Muscle of leg (tissue), 11 donors: ENCODE results near the gene TOP1. TPM values are rescaled to one million over a fixed set of nuclear protein-coding genes. Genes with fewer than 3 reads are reported as not detected.

Experiments used
- DNase-seq: peaks from one replicate; pipeline ENCODE4 v3.0.0; 2013
- H3K27ac ChIP-seq: one replicate; pipeline ENCODE4 v1.5.1; 2013; ENCODE audit warnings: mild to moderate bottlenecking, low read length, control low read depth
- H3K27me3 ChIP-seq: one replicate; pipeline ENCODE4 v1.6.1; 2013; ENCODE audit warnings: low read length; ENCODE audit not compliant: control insufficient read depth, insufficient read depth
- H3K36me3 ChIP-seq: one replicate; pipeline ENCODE4 v1.6.1; 2013; ENCODE audit warnings: low read length; ENCODE audit not compliant: control insufficient read depth, insufficient read depth
- H3K4me1 ChIP-seq: one replicate; pipeline ENCODE4 v1.6.1; 2013; ENCODE audit warnings: low read length; ENCODE audit not compliant: control insufficient read depth, insufficient read depth
- H3K4me3 ChIP-seq: one replicate; pipeline ENCODE4 v1.5.1; 2013; ENCODE audit warnings: low read length, control low read depth
- H3K9me3 ChIP-seq: replicated peaks from 2 replicates; pipeline ENCODE4 v1.6.1; 2013; ENCODE audit warnings: low read depth, low read length; ENCODE audit not compliant: control insufficient read depth
- whole genome bisulfite sequencing: methylation state at CpG from one replicate; pipeline ENCODE4 v1.1.5; 2013; ENCODE audit warnings: missing lambda C conversion rate; ENCODE audit not compliant: insufficient coverage; 5-methylcytosine and 5-hydroxymethylcytosine counted together
- polyA plus RNA-seq, 8 donors: library from polyadenylated mRNA; unstranded; fragments of 120-200 nt; gene quantifications; one replicate each; pipeline versions ENCODE4 v1.2.1 to v1.2.3, GENCODE V29; 2013; ENCODE audit warnings: inconsistent platforms in 1 of 8, low replicate concordance in 1 of 8; ENCODE audit not compliant: insufficient read length in 8 of 8, insufficient read depth in 1 of 8
- total RNA-seq: library from RNA; stranded (reverse); fragments of 120-200 nt; gene quantifications from one replicate; pipeline ENCODE4 v1.2.4, GENCODE V29; 2013

TOP1 gene
- total and polyA plus RNA-seq, 9 donors: 17.2 to 71.6 (median 57.9) TPM

- no peaks in the 10 kb centered on the region for H3K4me1 ChIP-seq
- H3K36me3 ChIP-seq: peaks cover 28% of the 10 kb centered on the region
- DNase-seq: no peak
- no peak overlapping the region for H3K4me3 ChIP-seq
- H3K27me3 ChIP-seq: no peaks in the 10 kb centered on the region
- WGBS: no CpG with 5 or more reads among the region's 1 CpG
- no peaks in the 10 kb centered on the region for H3K9me3 ChIP-seq
- no peak overlapping the region for H3K27ac ChIP-seq
These were observed 58.7 kb downstream of the TOP1 start for GRCh38 chr20:41087325-41087685.

GRCh38 chr20:41087777-41088176, 59.2 kb downstream of the TOP1 start:
- H3K36me3 ChIP-seq: peaks cover 32% of the 10 kb centered on the region
- no CpG with 5 or more reads among the region's 3 CpGs for WGBS
- no peak for DNase-seq
- no peaks in the 10 kb centered on the region for H3K4me1 ChIP-seq
- H3K9me3 ChIP-seq: no peaks in the 10 kb centered on the region
- H3K27me3 ChIP-seq: no peaks in the 10 kb centered on the region
- no peak overlapping the region for H3K27ac ChIP-seq
- no peak overlapping the region for H3K4me3 ChIP-seq

- no peak for DNase-seq
- no peaks in the 10 kb centered on the region for H3K9me3 ChIP-seq
- WGBS: no CpG with 5 or more reads among the region's 3 CpGs
- H3K27ac ChIP-seq: no peak overlapping the region
- H3K4me3 ChIP-seq: no peak overlapping the region
- H3K27me3 ChIP-seq: no peaks in the 10 kb centered on the region
- no peaks in the 10 kb centered on the region for H3K4me1 ChIP-seq
- H3K36me3 ChIP-seq: peaks cover 46% of the 10 kb centered on the region
These were observed 60.9 kb downstream of the TOP1 start for GRCh38 chr20:41089555-41089954.

GRCh38 chr20:41091927-41092326, 63.3 kb downstream of the TOP1 start:
- 67% methylated on average over 1 of the region's 4 CpGs for WGBS
- Histone ChIP-seq H3K27me3 (no peaks in the 10 kb centered on the region), H3K36me3 (peaks cover 43% of the 10 kb centered on the region)

GRCh38 chr20:41094353-41095055, 65.9 kb downstream of the TOP1 start:
- H3K27me3 ChIP-seq: no peaks in the 10 kb centered on the region
- H3K36me3 ChIP-seq: peaks cover 51% of the 10 kb centered on the region
- no peaks in the 10 kb centered on the region for H3K4me1 ChIP-seq
- H3K27ac ChIP-seq: no peak overlapping the region
- DNase-seq: peak; percentile 30
- WGBS: 100% methylated on average over 2 of the region's 2 CpGs
- H3K9me3 ChIP-seq: no peaks in the 10 kb centered on the region
- H3K4me3 ChIP-seq: no peak overlapping the region

More at GRCh38 chr20:41091927-41092326, 63.3 kb downstream of the TOP1 start:
- Histone ChIP-seq H3K27ac (no peak overlapping the region), H3K4me3 (no peak overlapping the region), H3K4me1 (no peaks in the 10 kb centered on the region), H3K9me3 (no peaks in the 10 kb centered on the region)
- DNase-seq: no peak

GRCh38 chr20:41095110-41095969, 66.7 kb downstream of the TOP1 start:
- no CpG with 5 or more reads among the region's 7 CpGs for WGBS
- DNase-seq: peak; percentile 78
- H3K9me3 ChIP-seq: no peaks in the 10 kb centered on the region
- peaks cover 54% of the 10 kb centered on the region for H3K36me3 ChIP-seq
- no peaks in the 10 kb centered on the region for H3K27me3 ChIP-seq
- H3K4me3 ChIP-seq: no peak overlapping the region
- no peak overlapping the region for H3K27ac ChIP-seq
- H3K4me1 ChIP-seq: no peaks in the 10 kb centered on the region

- H3K27me3 ChIP-seq: no peaks in the 10 kb centered on the region
- H3K9me3 ChIP-seq: no peaks in the 10 kb centered on the region
- H3K4me1 ChIP-seq: no peaks in the 10 kb centered on the region
- peaks cover 59% of the 10 kb centered on the region for H3K36me3 ChIP-seq
- DNase-seq: no peak
- WGBS: no CpG with 5 or more reads among the region's 4 CpGs
- no peak overlapping the region for H3K4me3 ChIP-seq
- H3K27ac ChIP-seq: no peak overlapping the region
These were observed 70.2 kb downstream of the TOP1 start for GRCh38 chr20:41098703-41099250.

- H3K4me1 ChIP-seq: no peaks in the 10 kb centered on the region
- H3K27ac ChIP-seq: no peak overlapping the region
- no peaks in the 10 kb centered on the region for H3K9me3 ChIP-seq
- no peaks in the 10 kb centered on the region for H3K27me3 ChIP-seq
- H3K36me3 ChIP-seq: peaks cover 60% of the 10 kb centered on the region
- no peak overlapping the region for H3K4me3 ChIP-seq
- 57% methylated on average over 6 of the region's 9 CpGs for WGBS
- no peak for DNase-seq
These were observed 71.4 kb downstream of the TOP1 start for GRCh38 chr20:41100001-41100480.

- no CpG with 5 or more reads among the region's 2 CpGs for WGBS
- H3K9me3 ChIP-seq: no peaks in the 10 kb centered on the region
- H3K4me1 ChIP-seq: no peaks in the 10 kb centered on the region
- H3K27ac ChIP-seq: no peak overlapping the region
- H3K4me3 ChIP-seq: no peak overlapping the region
- H3K36me3 ChIP-seq: peaks cover 56% of the 10 kb centered on the region
- DNase-seq: no peak
- H3K27me3 ChIP-seq: no peaks in the 10 kb centered on the region
These were observed 73.0 kb downstream of the TOP1 start for GRCh38 chr20:41101660-41102059.

- no peak for DNase-seq
- H3K36me3 ChIP-seq: peaks cover 46% of the 10 kb centered on the region
- H3K27me3 ChIP-seq: no peaks in the 10 kb centered on the region
- no peaks in the 10 kb centered on the region for H3K9me3 ChIP-seq
- no CpG with 5 or more reads among the region's 1 CpG for WGBS
- no peaks in the 10 kb centered on the region for H3K4me1 ChIP-seq
- H3K4me3 ChIP-seq: no peak overlapping the region
- H3K27ac ChIP-seq: no peak overlapping the region
These were observed 79.9 kb downstream of the TOP1 start for GRCh38 chr20:41108531-41108930.
